ENCODE measurements around the gene FERMT3.

DNA sequence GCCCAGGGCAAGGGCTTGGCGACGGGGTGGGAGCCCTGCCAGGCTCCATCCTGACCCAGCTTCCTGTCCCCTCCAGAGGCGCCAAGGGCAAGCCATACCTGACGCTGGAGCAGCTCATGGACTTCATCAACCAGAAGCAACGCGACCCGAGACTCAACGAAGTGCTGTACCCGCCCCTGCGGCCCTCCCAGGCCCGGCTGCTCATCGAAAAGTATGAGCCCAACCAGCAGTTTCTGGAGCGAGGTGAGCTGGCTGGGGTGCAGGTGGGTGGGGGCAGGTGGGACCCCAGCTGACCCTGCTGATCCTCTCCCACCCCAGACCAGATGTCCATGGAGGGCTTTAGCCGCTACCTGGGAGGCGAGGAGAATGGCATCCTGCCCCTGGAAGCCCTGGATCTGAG, 49.8 kb downstream of the FERMT3 start:
- TF ChIP-seq, protein P1, sequence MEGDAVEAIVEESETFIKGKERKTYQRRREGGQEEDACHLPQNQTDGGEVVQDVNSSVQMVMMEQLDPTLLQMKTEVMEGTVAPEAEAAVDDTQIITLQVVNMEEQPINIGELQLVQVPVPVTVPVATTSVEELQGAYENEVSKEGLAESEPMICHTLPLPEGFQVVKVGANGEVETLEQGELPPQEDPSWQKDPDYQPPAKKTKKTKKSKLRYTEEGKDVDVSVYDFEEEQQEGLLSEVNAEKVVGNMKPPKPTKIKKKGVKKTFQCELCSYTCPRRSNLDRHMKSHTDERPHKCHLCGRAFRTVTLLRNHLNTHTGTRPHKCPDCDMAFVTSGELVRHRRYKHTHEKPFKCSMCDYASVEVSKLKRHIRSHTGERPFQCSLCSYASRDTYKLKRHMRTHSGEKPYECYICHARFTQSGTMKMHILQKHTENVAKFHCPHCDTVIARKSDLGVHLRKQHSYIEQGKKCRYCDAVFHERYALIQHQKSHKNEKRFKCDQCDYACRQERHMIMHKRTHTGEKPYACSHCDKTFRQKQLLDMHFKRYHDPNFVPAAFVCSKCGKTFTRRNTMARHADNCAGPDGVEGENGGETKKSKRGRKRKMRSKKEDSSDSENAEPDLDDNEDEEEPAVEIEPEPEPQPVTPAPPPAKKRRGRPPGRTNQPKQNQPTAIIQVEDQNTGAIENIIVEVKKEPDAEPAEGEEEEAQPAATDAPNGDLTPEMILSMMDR (IDR thresholded peaks at IDR 0.05) = no peak
- TF ChIP-seq ZFX (IDR thresholded peaks at IDR 0.05; ENCODE audit: borderline replicate concordance) = no peak
